HL-60 (cell line): ENCODE measurements around the gene MCM5.

ENCODE experiments used
- DNase-seq, 2 experiments: peaks; one replicate each; pipeline ENCODE4 v3.0.0-alpha.2; 2010 to 2020; ENCODE audit warnings: low read depth in 1 of 2, low spot score in 1 of 2
- H3K27ac ChIP-seq: fragments of 250-450 bp; sonication (Bioruptor Pico); replicated peaks from 2 replicates; pipeline ENCODE4 v1.5.1; 2020; ENCODE audit warnings: mild to moderate bottlenecking, moderate library complexity
- H3K27me3 ChIP-seq: fragments of 250-450 bp; sonication (Bioruptor Pico); 2 replicates; pipeline ENCODE4 v1.5.1; 2021; ENCODE audit warnings: mild to moderate bottlenecking, moderate library complexity; ENCODE audit not compliant: insufficient read depth, poor library complexity, severe bottlenecking
- H3K4me3 ChIP-seq: replicated peaks from 2 replicates; pipeline ENCODE4 v1.5.1; 2011; ENCODE audit warnings: mild to moderate bottlenecking, control low read depth, low read length; ENCODE audit not compliant: insufficient read depth
- CTCF ChIP-seq: IDR thresholded peaks from one replicate; pipeline ENCODE4 v1.5.1; 2011; ENCODE audit warnings: low read length, control low read depth, inconsistent platforms; ENCODE audit not compliant: insufficient read depth
- GABPA ChIP-seq: IDR thresholded peaks from 2 replicates; pipeline ENCODE4 v1.6.1; 2012; ENCODE audit warnings: low read depth
- POLR2AphosphoS5 ChIP-seq: IDR thresholded peaks from 2 replicates; pipeline ENCODE4 v1.6.1; 2012; ENCODE audit warnings: low read depth
- REST ChIP-seq: IDR thresholded peaks from 2 replicates; pipeline ENCODE4 v1.6.1; 2012; ENCODE audit warnings: low read depth; ENCODE audit not compliant: insufficient replicate concordance
- SPI1 ChIP-seq: IDR thresholded peaks from 2 replicates; pipeline ENCODE4 v1.6.1; 2012; ENCODE audit warnings: low read depth, mild to moderate bottlenecking, borderline replicate concordance

Gene MCM5

GRCh38 chr22:35424081-35424480 is 24.1 kb downstream of the MCM5 start:
- Histone ChIP-seq H3K27ac (no peak overlapping the region), H3K4me3 (no peak overlapping the region), H3K27me3 (no peaks in the 10 kb centered on the region)
- TF ChIP-seq SPI1 (no peak), REST (no peak), POLR2AphosphoS5 (no peak), GABPA (no peak), CTCF (no peak)
- no peak for DNase-seq

GRCh38 chr22:35424761-35425160 is 24.8 kb downstream of the MCM5 start:
- DNase-seq, result no peak
- Histone ChIP-seq H3K27ac (no peak overlapping the region), H3K4me3 (no peak overlapping the region), H3K27me3 (no peaks in the 10 kb centered on the region)
- TF ChIP-seq GABPA (no peak), POLR2AphosphoS5 (no peak), REST (no peak), SPI1 (no peak), CTCF (no peak)

GRCh38 chr22:35425546-35425945 is 25.6 kb downstream of the MCM5 start:
- no peak for DNase-seq
- Histone ChIP-seq H3K4me3 (no peak overlapping the region), H3K27ac (no peak overlapping the region), H3K27me3 (no peaks in the 10 kb centered on the region)
- TF ChIP-seq POLR2AphosphoS5 (no peak; the same call in 1 of the 2 replicates), SPI1 (no peak), REST (no peak), CTCF (no peak), GABPA (no peak)
